GM13977 (cell line): ENCODE measurements around the gene FBN1.

Experiments
- DNase-seq: peaks from one replicate; pipeline ENCODE4 v3.0.0; 2012; ENCODE audit warnings: low spot score
- CTCF ChIP-seq: IDR thresholded peaks from 2 replicates; pipeline ENCODE4 v1.5.1; 2012; ENCODE audit warnings: mild to moderate bottlenecking, control low read depth; ENCODE audit not compliant: insufficient read depth; ENCODE audit errors: extremely low read depth, missing control alignments
- in situ Hi-C: fragments of 300-500 bp; cut with MboI; formaldehyde crosslinking; loops from one replicate; pipeline ENCODE4 v1.12.0; 2022; ENCODE audit warnings: low sequenced_read_pairs, low pct_unique_long_range_greater_than_20kb, mixed read lengths, inconsistent platforms; ENCODE audit not compliant: unreplicated experiment

FBN1 gene

DNA sequence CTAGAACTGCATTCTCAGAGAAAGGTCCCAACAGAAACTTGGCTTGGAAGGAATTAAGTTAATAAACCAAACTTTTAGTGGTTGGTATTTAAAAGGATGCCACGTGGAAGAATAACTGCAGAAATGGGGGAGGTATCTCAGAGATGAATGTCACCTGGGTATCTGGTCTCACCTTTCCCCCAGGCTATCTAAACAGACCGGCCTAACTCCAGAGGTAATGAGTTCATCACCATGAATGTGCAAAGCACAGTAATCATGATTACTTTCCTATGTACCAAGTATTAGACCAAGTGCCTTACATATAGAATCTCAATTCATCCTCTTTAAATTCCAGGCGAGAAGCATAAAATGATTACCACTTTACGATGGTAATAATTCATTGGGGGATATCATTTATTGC, 80.8 kb downstream of the FBN1 start:
- TF ChIP-seq CTCF, result no peak
- in situ Hi-C loops, result no loop called here
- DNase-seq, result no peak

DNA sequence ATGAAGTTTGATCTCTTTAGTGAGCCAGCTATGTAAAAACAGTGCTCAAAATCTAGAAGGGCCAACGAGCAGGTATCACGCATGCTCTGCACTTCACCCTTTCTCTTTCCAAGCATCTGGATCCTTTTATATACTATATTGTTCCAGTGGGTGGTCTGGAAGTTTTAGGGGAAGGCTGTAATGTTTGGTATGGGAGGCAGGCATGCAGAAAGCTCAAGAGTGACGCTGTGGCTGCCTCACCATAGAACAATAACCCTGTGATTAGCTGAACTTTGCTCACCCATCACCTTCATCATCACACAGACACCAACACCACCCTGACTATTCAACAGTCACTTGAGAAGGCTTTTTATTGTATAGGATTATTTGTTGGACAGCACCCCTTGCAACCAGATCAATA, 81.6 kb downstream of the FBN1 start:
- in situ Hi-C loops, result no loop called here
- no peak for TF ChIP-seq CTCF
- DNase-seq, result no peak

DNA sequence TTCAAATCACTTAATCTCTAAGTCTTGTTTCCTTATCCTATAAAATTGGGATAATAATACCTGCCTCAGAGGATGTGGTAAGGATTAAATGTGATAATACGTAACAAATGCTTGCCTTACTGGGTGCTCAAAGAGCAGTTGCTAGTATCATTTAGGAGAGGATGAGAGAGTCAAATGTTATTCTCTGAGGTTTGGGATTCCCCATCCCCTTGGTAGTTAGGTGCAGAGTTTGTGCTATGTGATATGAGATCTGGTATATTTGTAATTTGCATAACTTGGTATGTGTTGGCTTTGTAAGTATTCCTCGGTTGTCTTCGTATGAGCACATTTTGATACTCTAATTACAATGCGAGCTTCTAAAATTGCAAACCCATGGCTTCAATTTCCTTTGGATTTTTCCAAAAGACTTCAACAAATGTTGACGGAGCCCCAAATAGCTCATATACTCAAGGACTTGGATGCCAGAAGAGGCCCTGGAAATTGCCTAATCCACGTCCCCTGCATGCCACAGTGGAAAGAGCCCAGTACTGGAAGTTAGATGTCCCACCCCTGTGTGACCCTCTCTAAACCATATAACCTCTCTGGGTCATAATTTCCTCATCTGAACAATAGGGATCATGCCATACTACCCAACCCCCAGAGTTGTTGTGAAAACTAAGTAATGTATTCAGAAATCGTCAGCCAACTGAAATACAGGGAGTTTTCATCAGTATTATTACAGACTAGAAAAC, 85.0 kb downstream of the FBN1 start:
- in situ Hi-C loops, result no loop called here
- no peak for TF ChIP-seq CTCF

DNA sequence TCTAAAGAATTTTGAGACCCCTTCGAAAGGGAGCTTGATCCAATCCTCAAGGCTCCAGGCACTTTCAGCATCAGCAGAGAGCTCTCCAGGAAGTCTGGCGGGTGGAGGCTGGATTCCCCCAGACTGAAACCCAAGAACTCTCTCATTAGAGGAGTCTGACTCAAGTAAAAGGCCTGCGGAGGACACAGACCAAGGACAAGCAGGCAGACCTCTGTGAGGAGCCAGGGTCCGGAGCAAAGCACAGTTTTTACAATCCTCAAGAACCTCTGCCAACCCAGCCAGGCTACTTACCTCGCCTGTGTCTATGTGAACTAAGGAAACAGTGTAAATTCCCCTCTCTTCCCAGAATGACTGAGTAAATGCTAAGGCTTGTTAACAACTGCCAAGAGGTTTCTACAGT, 86.2 kb downstream of the FBN1 start:
- DNase-seq, result no peak
- in situ Hi-C loops, result no loop called here
- no peak for TF ChIP-seq CTCF

More for the DNA sequence above, 85.0 kb downstream of the FBN1 start:
- DNase-seq, result no peak

DNA sequence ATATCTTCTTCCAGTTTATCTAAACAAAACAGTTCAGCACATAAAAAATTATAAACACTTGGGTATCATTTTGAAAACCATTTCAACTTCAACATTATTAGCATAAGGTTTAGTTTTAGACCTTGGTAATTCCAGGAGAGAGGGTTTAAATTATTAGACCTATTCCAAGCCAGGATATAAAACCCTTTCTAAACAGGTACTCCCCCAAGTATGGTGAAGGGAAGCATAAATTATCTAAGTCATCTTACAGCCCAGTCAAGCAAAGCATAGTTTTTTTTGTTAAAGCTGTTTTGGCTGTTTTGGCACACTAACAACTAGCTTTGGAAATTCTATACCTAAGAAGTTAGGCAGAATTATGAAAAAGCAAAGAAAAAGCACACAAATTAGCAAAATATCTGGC, 87.3 kb downstream of the FBN1 start:
- no peak for DNase-seq
- no peak for TF ChIP-seq CTCF
- in situ Hi-C loops, result no loop called here

DNA sequence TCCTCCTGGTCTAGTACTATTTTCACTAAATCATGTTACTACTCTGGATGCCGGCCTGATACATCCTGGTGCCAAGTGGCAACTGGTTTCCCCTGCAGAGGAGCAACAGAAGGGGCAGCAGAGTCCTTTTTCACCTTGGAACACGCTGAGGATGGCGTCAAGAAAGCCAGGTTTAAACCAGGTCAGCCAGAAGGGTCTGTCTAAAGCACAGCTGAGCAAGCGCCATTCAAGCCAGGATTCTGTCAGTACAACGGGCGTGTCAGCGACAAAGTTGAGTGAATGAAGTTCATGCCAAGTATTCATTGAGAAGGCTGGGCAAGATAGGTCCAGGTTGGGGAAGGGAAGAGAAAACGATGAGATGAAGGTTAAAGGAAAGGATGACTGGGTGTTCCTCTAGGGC, 88.2 kb downstream of the FBN1 start:
- no peak for TF ChIP-seq CTCF
- in situ Hi-C loops, result no loop called here
- no peak for DNase-seq
